IPS DF 6.9 (cell line): ENCODE data around the gene ANKRD31.
A peak's percentile ranks its signal among the peaks of the same experiment; 100 is the strongest.
"Not testable (repeated sequence)": the region's sequence is repeated elsewhere in the genome, so short reads cannot be mapped to it uniquely, and the experiment has no call there.

Experiments used
- DNase-seq: peaks from one replicate; pipeline ENCODE4 v3.0.0-alpha.2; 2013; ENCODE audit warnings: low read depth, low spot score
- H3K27ac ChIP-seq: one replicate; pipeline ENCODE4 v1.5.1; 2013; ENCODE audit warnings: low read length, control low read depth
- H3K27me3 ChIP-seq: 2 replicates; pipeline ENCODE4 v1.6.1; 2013; ENCODE audit warnings: mild to moderate bottlenecking, low read length; ENCODE audit not compliant: control insufficient read depth, insufficient read depth
- H3K36me3 ChIP-seq: 2 replicates; pipeline ENCODE4 v1.6.1; 2013; ENCODE audit warnings: low read length; ENCODE audit not compliant: control insufficient read depth, insufficient read depth
- H3K4me1 ChIP-seq: 2 replicates; pipeline ENCODE4 v1.6.1; 2013; ENCODE audit warnings: low read length; ENCODE audit not compliant: control insufficient read depth, insufficient read depth
- H3K4me3 ChIP-seq: 2 replicates; pipeline ENCODE4 v1.5.1; 2013; ENCODE audit warnings: mild to moderate bottlenecking, low read length
- H3K9me3 ChIP-seq: 2 replicates; pipeline ENCODE4 v1.6.1; 2013; ENCODE audit warnings: low read length, inconsistent platforms; ENCODE audit not compliant: control insufficient read depth, insufficient read depth
- WGBS: extraction: QIAGEN DNeasy Blood & Tissue Kit; methylation state at CpG from one replicate; pipeline ENCODE4 v1.1.7; 2013; ENCODE audit warnings: mixed read lengths, missing lambda C conversion rate; ENCODE audit not compliant: insufficient read length, insufficient coverage; 5-methylcytosine and 5-hydroxymethylcytosine counted together

The ANKRD31 gene

GRCh38 chr5:75167345-75167744, 69.3 kb downstream of the ANKRD31 start:
- no peaks in the 10 kb centered on the region for H3K27me3 ChIP-seq
- H3K4me3 ChIP-seq = no peak overlapping the region
- H3K27ac ChIP-seq = no peak overlapping the region
- no peaks in the 10 kb centered on the region for H3K36me3 ChIP-seq
- peak; percentile 31 for DNase-seq
- H3K9me3 ChIP-seq = no peaks in the 10 kb centered on the region
- H3K4me1 ChIP-seq = no peaks in the 10 kb centered on the region

GRCh38 chr5:75161508-75161907, 75.2 kb downstream of the ANKRD31 start:
- H3K27me3 ChIP-seq, H3K4me3 ChIP-seq, H3K4me1 ChIP-seq, H3K36me3 ChIP-seq, H3K27ac ChIP-seq, DNase-seq, H3K9me3 ChIP-seq: not testable (repeated sequence)
- WGBS = no CpG with 5 or more reads among the region's 3 CpGs

- Histone ChIP-seq H3K27ac (no peak overlapping the region), H3K36me3 (no peaks in the 10 kb centered on the region), H3K9me3 (no peaks in the 10 kb centered on the region), H3K4me1 (no peaks in the 10 kb centered on the region), H3K4me3 (no peak overlapping the region), H3K27me3 (no peaks in the 10 kb centered on the region)
- no peak for DNase-seq
These were observed 80.1 kb downstream of the ANKRD31 start for GRCh38 chr5:75156585-75156984.

- Histone ChIP-seq H3K4me1 (no peaks in the 10 kb centered on the region), H3K4me3 (no peak overlapping the region), H3K27me3 (no peaks in the 10 kb centered on the region), H3K36me3 (no peaks in the 10 kb centered on the region), H3K27ac (no peak overlapping the region), H3K9me3 (no peaks in the 10 kb centered on the region)
- DNase-seq = no peak
These were observed 83.8 kb downstream of the ANKRD31 start for GRCh38 chr5:75152860-75153259.

GRCh38 chr5:75148051-75148450, 88.6 kb downstream of the ANKRD31 start:
- Histone ChIP-seq H3K27ac (no peak overlapping the region), H3K4me3 (no peak overlapping the region), H3K4me1 (no peaks in the 10 kb centered on the region; the same call in 1 of the 2 replicates), H3K36me3 (no peaks in the 10 kb centered on the region), H3K9me3 (no peaks in the 10 kb centered on the region), H3K27me3 (no peaks in the 10 kb centered on the region)
- whole genome bisulfite sequencing = no CpG with 5 or more reads among the region's 2 CpGs
- DNase-seq = no peak

- no peaks in the 10 kb centered on the region for H3K27me3 ChIP-seq
- no peak for DNase-seq
- no peaks in the 10 kb centered on the region for H3K36me3 ChIP-seq
- H3K4me3 ChIP-seq = no peak overlapping the region
- no CpG with 5 or more reads among the region's 2 CpGs for WGBS
- H3K9me3 ChIP-seq = no peaks in the 10 kb centered on the region
- H3K4me1 ChIP-seq = no peaks in the 10 kb centered on the region; the same call in 1 of the 2 replicates
- no peak overlapping the region for H3K27ac ChIP-seq
These were observed 94.0 kb downstream of the ANKRD31 start for GRCh38 chr5:75142566-75143136.

- WGBS = no CpG with 5 or more reads among the region's 3 CpGs
- no peaks in the 10 kb centered on the region for H3K36me3 ChIP-seq
- no peak for DNase-seq
- no peaks in the 10 kb centered on the region for H3K9me3 ChIP-seq
- no peaks in the 10 kb centered on the region for H3K27me3 ChIP-seq
- no peak overlapping the region for H3K4me3 ChIP-seq
- no peaks in the 10 kb centered on the region; the same call in 1 of the 2 replicates for H3K4me1 ChIP-seq
- H3K27ac ChIP-seq = no peak overlapping the region
These were observed 96.4 kb downstream of the ANKRD31 start for GRCh38 chr5:75140277-75140676.

GRCh38 chr5:75138689-75139088, 98.0 kb downstream of the ANKRD31 start:
- no peaks in the 10 kb centered on the region for H3K36me3 ChIP-seq
- no peaks in the 10 kb centered on the region for H3K9me3 ChIP-seq
- no peaks in the 10 kb centered on the region; the same call in 1 of the 2 replicates for H3K4me1 ChIP-seq
- H3K4me3 ChIP-seq = no peak overlapping the region
- no peak overlapping the region for H3K27ac ChIP-seq
- no peak for DNase-seq
- H3K27me3 ChIP-seq = no peaks in the 10 kb centered on the region

- Histone ChIP-seq H3K27me3 (no peaks in the 10 kb centered on the region), H3K27ac (no peak overlapping the region), H3K4me1 (no peaks in the 10 kb centered on the region), H3K36me3 (no peaks in the 10 kb centered on the region), H3K9me3 (0 out of 2 replicates have a peak, but pooled peaks cover 4% of the 10 kb centered on the region), H3K4me3 (no peak overlapping the region)
- no peak for DNase-seq
- WGBS = no CpG with 5 or more reads among the region's 21 CpGs
These were observed 105.8 kb downstream of the ANKRD31 start for GRCh38 chr5:75130818-75131349.

- no peak for DNase-seq
- H3K27me3 ChIP-seq = no peaks in the 10 kb centered on the region
- H3K36me3 ChIP-seq = no peaks in the 10 kb centered on the region
- H3K27ac ChIP-seq = no peak overlapping the region
- H3K4me3 ChIP-seq = no peak overlapping the region
- H3K4me1 ChIP-seq = no peaks in the 10 kb centered on the region
- H3K9me3 ChIP-seq = no peaks in the 10 kb centered on the region
These were observed 119.8 kb downstream of the ANKRD31 start for GRCh38 chr5:75116856-75117255.

- not testable (repeated sequence) for H3K9me3 ChIP-seq, H3K27ac ChIP-seq, H3K27me3 ChIP-seq, H3K36me3 ChIP-seq, H3K4me1 ChIP-seq, DNase-seq, H3K4me3 ChIP-seq
- no CpG with 5 or more reads among the region's 1 CpG for WGBS
These were observed 122.4 kb downstream of the ANKRD31 start for GRCh38 chr5:75114311-75114710.
